ENCODE data around the gene CCNB1.

DNA sequence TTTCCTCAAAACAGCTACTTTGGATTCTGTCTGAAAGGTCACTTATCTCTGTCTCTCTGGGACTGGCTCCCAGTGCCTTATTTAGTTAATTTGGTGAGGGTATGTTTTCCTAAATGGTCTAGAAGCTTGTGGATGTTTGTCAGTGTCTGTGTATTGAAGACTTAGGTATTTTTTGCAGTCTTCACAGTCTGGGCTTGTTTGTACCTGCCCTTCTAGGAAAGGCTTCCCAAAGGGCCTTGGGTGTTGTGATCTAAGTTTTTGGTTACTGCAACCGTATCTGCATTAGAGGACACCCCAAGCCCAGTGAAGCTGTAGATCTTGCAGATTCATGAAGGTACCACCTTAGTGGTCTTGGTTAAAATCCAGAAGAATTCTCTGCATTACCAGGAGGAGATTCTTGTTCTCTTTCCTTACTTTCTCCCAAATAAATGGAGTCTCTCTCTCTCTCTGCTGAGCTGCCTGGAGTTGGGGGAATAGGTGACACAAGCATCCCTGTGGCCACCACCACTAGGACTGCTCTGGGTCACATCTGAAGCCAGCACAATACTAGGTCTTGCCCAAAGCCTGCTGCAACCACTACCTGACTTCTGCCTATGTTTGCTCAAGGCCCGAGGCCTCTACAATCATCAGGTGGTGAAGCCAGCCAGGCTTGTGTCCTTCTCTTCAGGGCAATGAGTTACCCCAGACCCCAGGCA, 17.8 kb upstream of the CCNB1 start:
- TF ChIP-seq NFIC (IDR thresholded peaks at IDR 0.05) (no peak), YY1 (IDR thresholded peaks at IDR 0.05; ENCODE audit: low read depth) (no peak), EP300 (IDR thresholded peaks at IDR 0.05; ENCODE audit: borderline replicate concordance) (no peak), TAF1 (IDR thresholded peaks at IDR 0.05; ENCODE audit: low read depth) (no peak), TEAD4 (IDR thresholded peaks at IDR 0.05) (no peak), FOXM1 (IDR thresholded peaks at IDR 0.05; ENCODE audit: borderline replicate concordance, low read depth) (no peak), TCF12 (IDR thresholded peaks at IDR 0.05; ENCODE audit: low read depth) (no peak)
- TF ChIP-seq, protein P1, sequence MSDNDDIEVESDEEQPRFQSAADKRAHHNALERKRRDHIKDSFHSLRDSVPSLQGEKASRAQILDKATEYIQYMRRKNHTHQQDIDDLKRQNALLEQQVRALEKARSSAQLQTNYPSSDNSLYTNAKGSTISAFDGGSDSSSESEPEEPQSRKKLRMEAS (IDR thresholded peaks at IDR 0.05): no peak

Data from Ishikawa (cell line).